CD14-positive monocyte (primary cell): Measurements from ENCODE around the gene TARS3. TPM values are rescaled to one million over a fixed set of nuclear protein-coding genes. Genes with fewer than 3 reads are reported as not detected.

Source experiments
- DNase-seq, 3 donors: peaks; one replicate each; pipeline ENCODE4 v3.0.0-alpha.2; 2011 to 2022
- H2AFZ ChIP-seq: 2 replicates; pipeline ENCODE4 v1.6.0; 2012; ENCODE audit warnings: mild to moderate bottlenecking, low read depth, low read length, inconsistent platforms; ENCODE audit not compliant: insufficient read depth, poor library complexity, severe bottlenecking
- H3K27ac ChIP-seq, 2 donors: 1 replicate in 1 of 2; 2 replicates in 1 of 2; pipeline ENCODE4 v1.5.1; 2012 to 2013; ENCODE audit warnings: low read length in 2 of 2, control low read depth in 1 of 2, inconsistent platforms in 1 of 2, low read depth in 1 of 2, mild to moderate bottlenecking in 1 of 2
- H3K27me3 ChIP-seq, 2 donors: one replicate each; pipeline versions ENCODE4 v1.6.0 to v1.6.1; 2011 to 2013; ENCODE audit warnings: low read length in 2 of 2; ENCODE audit not compliant: control insufficient read depth in 2 of 2, insufficient read depth in 2 of 2
- H3K36me3 ChIP-seq, 2 donors: replicated peaks in 1 of 2; 1 replicate in 1 of 2; 2 replicates in 1 of 2; pipeline versions ENCODE4 v1.5.1 to v1.6.1; 2012 to 2013; ENCODE audit warnings: low read length in 2 of 2, control low read depth in 1 of 2, inconsistent platforms in 1 of 2, mild to moderate bottlenecking in 1 of 2; ENCODE audit not compliant: insufficient read depth in 2 of 2, control insufficient read depth in 1 of 2
- H3K4me1 ChIP-seq, 2 donors: 1 replicate in 1 of 2; 2 replicates in 1 of 2; pipeline versions ENCODE4 v1.5.1 to v1.6.1; 2012 to 2013; ENCODE audit warnings: low read length in 2 of 2, control low read depth in 1 of 2, inconsistent platforms in 1 of 2, mild to moderate bottlenecking in 1 of 2, moderate library complexity in 1 of 2; ENCODE audit not compliant: insufficient read depth in 2 of 2, control insufficient read depth in 1 of 2
- H3K4me2 ChIP-seq: replicated peaks from 2 replicates; pipeline ENCODE3; 2012; ENCODE audit warnings: low read length, moderate library complexity, mild to moderate bottlenecking; ENCODE audit not compliant: poor library complexity, severe bottlenecking; ENCODE audit errors: extremely low read depth
- H3K4me3 ChIP-seq, 3 experiments: fragments of 200-600 bp in 1 of 3; sonication (generic) in 1 of 3; replicated peaks in 1 of 3; 1 replicate in 2 of 3; 2 replicates in 1 of 3; pipeline ENCODE4 v1.5.1; 2011 to 2013; ENCODE audit warnings: low read length in 3 of 3, mild to moderate bottlenecking in 3 of 3, control low read depth in 2 of 3, low read depth in 2 of 3, inconsistent platforms in 1 of 3, moderate library complexity in 1 of 3
- H3K79me2 ChIP-seq: 2 replicates; pipeline ENCODE4 v1.6.0; 2012; ENCODE audit warnings: mild to moderate bottlenecking, control low read depth, inconsistent platforms, low read length, moderate library complexity; ENCODE audit not compliant: insufficient read depth
- H3K9ac ChIP-seq: 2 replicates; pipeline ENCODE4 v1.6.0; 2017; ENCODE audit warnings: low read length, mild to moderate bottlenecking; ENCODE audit not compliant: insufficient read depth, poor library complexity, severe bottlenecking
- H3K9me3 ChIP-seq, 2 donors: replicated peaks in 1 of 2; 1 replicate in 1 of 2; 2 replicates in 1 of 2; pipeline versions ENCODE4 v1.5.1 to v1.6.1; 2012 to 2013; ENCODE audit warnings: low read length in 2 of 2, control low read depth in 1 of 2; ENCODE audit not compliant: control insufficient read depth in 1 of 2, insufficient read depth in 1 of 2
- H4K20me1 ChIP-seq: 2 replicates; pipeline ENCODE4 v1.6.0; 2012; ENCODE audit warnings: mild to moderate bottlenecking, low read length, control low read depth, moderate library complexity; ENCODE audit not compliant: insufficient read depth
- H3K27ac Mint-ChIP-seq, 7 donors: one replicate each; pipeline ENCODE4 v1.8.0; 2020; ENCODE audit warnings: mild to moderate bottlenecking in 7 of 7, mixed read lengths in 7 of 7, moderate library complexity in 6 of 7, inconsistent platforms in 2 of 7
- H3K27me3 Mint-ChIP-seq, 3 donors: one replicate each; pipeline ENCODE4 v1.8.0; 2021 to 2022; ENCODE audit warnings: low read depth in 3 of 3, mild to moderate bottlenecking in 3 of 3, mixed read lengths in 3 of 3, moderate library complexity in 3 of 3, inconsistent platforms in 1 of 3
- H3K36me3 Mint-ChIP-seq, 2 donors: one replicate each; pipeline ENCODE4 v1.8.0; 2020; ENCODE audit warnings: mixed read lengths in 2 of 2, inconsistent platforms in 1 of 2, mild to moderate bottlenecking in 1 of 2
- H3K4me1 Mint-ChIP-seq: one replicate; pipeline ENCODE4 v1.8.0; 2020; ENCODE audit warnings: mild to moderate bottlenecking, mixed read lengths
- H3K4me3 Mint-ChIP-seq, 2 donors: one replicate each; pipeline ENCODE4 v1.8.0; 2020; ENCODE audit warnings: mild to moderate bottlenecking in 2 of 2, mixed read lengths in 2 of 2, moderate library complexity in 1 of 2
- H3K9me3 Mint-ChIP-seq, 7 donors: one replicate each; pipeline ENCODE4 v1.8.0; 2020 to 2022; ENCODE audit warnings: mixed read lengths in 7 of 7, mild to moderate bottlenecking in 6 of 7, moderate library complexity in 6 of 7, inconsistent platforms in 2 of 7
- CTCF ChIP-seq: fragments of 200-600 bp; IDR thresholded peaks from one replicate; pipeline ENCODE4 v1.8.0; 2022; ENCODE audit warnings: antibody characterized with exemption, mild to moderate bottlenecking
- WGBS: methylation state at CpG from one replicate; pipeline ENCODE4 v1.1.5; 2013; ENCODE audit warnings: missing lambda C conversion rate; ENCODE audit not compliant: insufficient coverage; 5-methylcytosine and 5-hydroxymethylcytosine counted together
- intact Hi-C, 2 donors: fragments of 100-400 bp; cut with micrococcal nuclease; formaldehyde crosslinking; loops; one replicate each; pipeline versions ENCODE4 v1.15.0 to v1.15.1; 2023
- polyA plus RNA-seq, 3 donors: library from polyadenylated mRNA; depleted of rRNA in 1 of 3; unstranded in 2 of 3; stranded (reverse) in 1 of 3; fragments of 300-500 nt in 2 of 3; fragments of >200 nt in 1 of 3; fragmentation: Illumina TruSeq in 2 of 3; gene quantifications; 1 replicate in 2 of 3; 2 replicates in 1 of 3; pipeline ENCODE4 v1.2.3, GENCODE V29; 2012 to 2021

TARS3 gene
- polyA plus RNA-seq, 3 donors, result 1.3 to 2.4 (median 1.8) TPM

GRCh38 chr15:101623367-101624304 lies 100.6 kb downstream of the TARS3 start:
- no peak for TF ChIP-seq CTCF
- DNase-seq, result no peak
- Histone ChIP-seq H4K20me1 (no peaks in the 10 kb centered on the region), H3K4me3 (no peak overlapping the region), H3K27me3 (no peaks in the 10 kb centered on the region), H3K9ac (no peak overlapping the region), H3K36me3 (no peaks in the 10 kb centered on the region), H3K4me2 (no peak overlapping the region), H3K27ac (no peak overlapping the region), H3K79me2 (no peaks in the 10 kb centered on the region), H3K9me3 (peaks cover 25 to 40% of the 10 kb centered on the region in 2 donors), H2AFZ (no peak overlapping the region), H3K4me1 (peaks cover 0 to 11% of the 10 kb centered on the region in 2 donors)
- Mint-ChIP-seq H3K9me3 (peaks cover 27 to 53% (median 47%) of the 10 kb centered on the region in 7 donors), H3K4me1 (peaks cover 15% of the 10 kb centered on the region), H3K27me3 (peaks cover under 1 to 4% (median 3%) of the 10 kb centered on the region in 3 donors), H3K36me3 (peaks cover 12 to 23% of the 10 kb centered on the region in 2 donors), H3K4me3 (no peak overlapping the region), H3K27ac (peak overlapping the region in 4 of 7 donors; percentile 20 to 91 (median 58))
- intact Hi-C loops, result no loop called here
- 97% methylated on average over 3 of the region's 6 CpGs for whole genome bisulfite sequencing

- no peak for TF ChIP-seq CTCF
- no peaks in the 10 kb centered on the region for H3K27me3 ChIP-seq
- H3K79me2 ChIP-seq, result no peaks in the 10 kb centered on the region
- H3K27ac ChIP-seq, result no peak overlapping the region
- no peak for DNase-seq
- WGBS, result no CpG with 5 or more reads among the region's 3 CpGs
- Mint-ChIP-seq H3K9me3 (peaks cover 27 to 51% (median 46%) of the 10 kb centered on the region in 7 donors), H3K4me3 (no peak overlapping the region), H3K27me3 (peaks cover 3 to 4% (median 3%) of the 10 kb centered on the region in 3 donors), H3K36me3 (peaks cover 12 to 23% of the 10 kb centered on the region in 2 donors), H3K27ac (no peak overlapping the region), H3K4me1 (peaks cover 16% of the 10 kb centered on the region)
- H3K4me2 ChIP-seq, result no peak overlapping the region
- no peak overlapping the region for H3K9ac ChIP-seq
- H3K4me1 ChIP-seq, result peaks cover 0 to 11% of the 10 kb centered on the region in 2 donors
- intact Hi-C loops, result no loop called here
- peaks cover 25 to 40% of the 10 kb centered on the region in 2 donors for H3K9me3 ChIP-seq
- no peaks in the 10 kb centered on the region for H3K36me3 ChIP-seq
- H4K20me1 ChIP-seq, result no peaks in the 10 kb centered on the region
- H2AFZ ChIP-seq, result no peak overlapping the region
- H3K4me3 ChIP-seq, result no peak overlapping the region
These were observed 102.3 kb downstream of the TARS3 start for GRCh38 chr15:101621961-101622360.
